ENCODE data around the gene RWDD3.

RWDD3 gene

GRCh38 chr1:95281781-95282517 lies 47.9 kb downstream of the RWDD3 start:
- in situ Hi-C loops (cut with MboI; ENCODE audit: low sequenced_read_pairs): no loop called here

- in situ Hi-C loops (cut with MboI; ENCODE audit: low sequenced_read_pairs): no loop called here
These were observed 48.5 kb downstream of the RWDD3 start for GRCh38 chr1:95282518-95282895.

- in situ Hi-C loops (cut with MboI; ENCODE audit: low sequenced_read_pairs): no loop called here
These were observed 50.4 kb downstream of the RWDD3 start for GRCh38 chr1:95284420-95284819.

- in situ Hi-C loops (cut with MboI; ENCODE audit: low sequenced_read_pairs): no loop called here
These were observed 52.5 kb downstream of the RWDD3 start for GRCh38 chr1:95286479-95286878.

- in situ Hi-C loops (cut with MboI; ENCODE audit: low sequenced_read_pairs): no loop called here
These were observed 53.1 kb downstream of the RWDD3 start for GRCh38 chr1:95287081-95287480.

GRCh38 chr1:95287825-95288224 lies 53.8 kb downstream of the RWDD3 start:
- in situ Hi-C loops (cut with MboI; ENCODE audit: low sequenced_read_pairs): no loop called here

Data from HL-60/S4 treated with retinoic acid at 250 ng/mL for 4 days and 3 days (cell line).